ENCODE data around the gene PAX6. TPM values are rescaled to one million over a fixed set of nuclear protein-coding genes. Genes with fewer than 3 reads are reported as not detected.

PAX6 gene
- total RNA-seq = under 1 TPM in 1 of 2 donors, not detected in 1; 0.68 TPM

DNA sequence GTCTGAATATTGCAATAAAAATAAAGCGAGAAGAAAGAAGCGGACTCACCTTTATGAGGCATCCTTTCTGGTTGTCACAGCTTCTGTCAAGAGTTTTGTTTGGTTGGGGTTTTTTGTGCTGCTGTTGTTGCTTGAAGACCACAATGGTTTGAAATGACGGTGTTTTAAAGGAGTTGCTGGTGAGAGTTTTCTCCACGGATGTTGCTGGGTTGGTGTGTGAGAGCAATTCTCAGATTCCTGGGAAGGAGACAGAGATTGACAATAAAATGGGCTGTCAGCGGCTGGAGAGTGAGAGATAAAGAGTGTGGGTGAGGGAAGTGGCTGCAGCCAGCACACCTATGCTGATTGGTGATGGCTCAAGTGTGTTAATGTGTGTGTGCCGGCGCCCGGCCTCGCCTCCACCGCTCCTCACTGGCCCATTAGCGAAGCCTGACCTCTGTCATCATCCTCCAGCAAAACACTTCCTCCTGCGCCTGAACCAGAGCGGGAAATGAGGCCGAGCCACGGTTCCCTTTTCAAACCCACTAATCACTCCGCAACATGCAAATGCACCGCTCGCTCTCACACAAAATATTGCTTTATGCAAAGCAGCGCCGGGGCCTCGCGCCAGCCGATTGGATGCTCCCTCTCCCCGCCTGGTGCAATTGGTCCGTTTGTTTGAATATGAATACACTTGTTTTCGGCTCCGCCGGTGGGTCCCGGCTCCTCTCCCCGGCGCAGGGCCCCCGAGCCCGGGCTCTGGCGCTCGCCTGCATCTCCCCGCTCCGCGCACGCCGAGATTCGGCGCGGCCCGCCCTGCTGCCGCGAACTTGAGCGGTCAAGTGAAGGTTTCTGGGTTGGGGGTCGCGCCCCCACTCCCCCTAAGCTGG, at the start of gene PAX6:
PAX6 (minus strand) TSS at position 544 of the 869 bp plus-strand sequence. CDS start 4,911 bp downstream, outside the sequence.
- no peak for DNase-seq (ENCODE audit: low spot score)
- Histone ChIP-seq H3K4me1 (ENCODE audit: control insufficient read depth in 1 of 2, low read depth in 2 of 2) (peaks cover 47 to 66% of the 10 kb centered on the region in 2 donors), H3K4me3 (peak within 1 kb of the TSS; percentile 75), H3K27ac (no peak within 1 kb of the TSS), H3K27me3 (replicated peaks; ENCODE audit: insufficient read depth) (peaks cover 25% of the 10 kb centered on the region), H3K36me3 (no peaks in the 10 kb centered on the region), H3K9me3 (no peaks in the 10 kb centered on the region)
- no peak for ATAC-seq (ENCODE audit: insufficient number of reproducible peaks, low FRiP score, low read depth)
- TF ChIP-seq, protein P1, sequence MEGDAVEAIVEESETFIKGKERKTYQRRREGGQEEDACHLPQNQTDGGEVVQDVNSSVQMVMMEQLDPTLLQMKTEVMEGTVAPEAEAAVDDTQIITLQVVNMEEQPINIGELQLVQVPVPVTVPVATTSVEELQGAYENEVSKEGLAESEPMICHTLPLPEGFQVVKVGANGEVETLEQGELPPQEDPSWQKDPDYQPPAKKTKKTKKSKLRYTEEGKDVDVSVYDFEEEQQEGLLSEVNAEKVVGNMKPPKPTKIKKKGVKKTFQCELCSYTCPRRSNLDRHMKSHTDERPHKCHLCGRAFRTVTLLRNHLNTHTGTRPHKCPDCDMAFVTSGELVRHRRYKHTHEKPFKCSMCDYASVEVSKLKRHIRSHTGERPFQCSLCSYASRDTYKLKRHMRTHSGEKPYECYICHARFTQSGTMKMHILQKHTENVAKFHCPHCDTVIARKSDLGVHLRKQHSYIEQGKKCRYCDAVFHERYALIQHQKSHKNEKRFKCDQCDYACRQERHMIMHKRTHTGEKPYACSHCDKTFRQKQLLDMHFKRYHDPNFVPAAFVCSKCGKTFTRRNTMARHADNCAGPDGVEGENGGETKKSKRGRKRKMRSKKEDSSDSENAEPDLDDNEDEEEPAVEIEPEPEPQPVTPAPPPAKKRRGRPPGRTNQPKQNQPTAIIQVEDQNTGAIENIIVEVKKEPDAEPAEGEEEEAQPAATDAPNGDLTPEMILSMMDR (IDR thresholded peaks at IDR 0.05) = no peak

DNA sequence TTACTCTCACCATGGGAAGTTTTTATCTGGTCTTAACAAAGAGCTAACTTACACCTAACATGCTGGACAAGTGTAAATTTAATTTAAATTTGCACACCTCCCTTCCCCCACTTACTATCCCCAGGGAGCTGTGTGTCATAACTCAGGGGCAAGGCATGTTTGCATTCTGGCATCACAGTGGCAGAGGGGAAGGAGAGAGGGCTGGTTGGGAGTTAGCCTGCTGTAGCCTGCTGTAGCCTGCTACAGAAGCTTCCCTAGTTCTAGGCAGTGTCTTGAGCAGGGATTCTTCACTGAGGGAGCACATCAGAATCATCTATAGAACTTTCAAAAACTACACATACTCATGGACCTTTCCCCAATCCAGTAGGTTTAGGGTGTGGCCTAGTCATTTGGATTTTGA, 49.3 kb upstream of the PAX6 start:
- no peaks in the 10 kb centered on the region for H3K36me3 ChIP-seq
- no peaks in the 10 kb centered on the region for H3K4me1 ChIP-seq (ENCODE audit: control insufficient read depth in 1 of 2, low read depth in 2 of 2)
- ATAC-seq (ENCODE audit: insufficient number of reproducible peaks, low FRiP score, low read depth) = no peak
- no peaks in the 10 kb centered on the region for H3K27me3 ChIP-seq (replicated peaks; ENCODE audit: insufficient read depth)
- H3K4me3 ChIP-seq = no peak overlapping the region
- DNase-seq (ENCODE audit: low spot score) = no peak
- no peak overlapping the region for H3K27ac ChIP-seq
- TF ChIP-seq, protein P1 (IDR thresholded peaks at IDR 0.05) = no peak
- H3K9me3 ChIP-seq = no peaks in the 10 kb centered on the region

DNA sequence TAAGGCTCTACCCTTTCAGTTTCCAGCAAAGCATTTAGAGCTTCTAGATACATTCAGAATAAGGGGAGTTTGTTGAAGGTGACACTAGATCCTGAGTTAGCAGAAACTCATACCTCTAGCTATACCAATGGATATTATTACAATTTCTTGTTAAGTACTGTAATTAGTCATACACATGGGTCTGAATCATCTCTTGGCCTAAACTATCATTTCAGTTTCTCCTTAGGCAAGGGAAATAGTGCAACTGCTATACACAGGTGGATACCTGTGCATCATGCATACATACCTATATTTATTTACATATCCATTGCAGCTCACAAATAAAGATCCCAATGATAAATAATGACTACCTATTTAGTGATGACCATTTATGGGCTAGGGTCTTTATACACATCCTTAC, 45.1 kb upstream of the PAX6 start:
- ATAC-seq (ENCODE audit: insufficient number of reproducible peaks, low FRiP score, low read depth) (no peak), DNase-seq (ENCODE audit: low spot score) (no peak)
- Histone ChIP-seq H3K36me3 (no peaks in the 10 kb centered on the region), H3K27ac (no peak overlapping the region), H3K27me3 (replicated peaks; ENCODE audit: insufficient read depth) (no peaks in the 10 kb centered on the region), H3K4me1 (ENCODE audit: control insufficient read depth in 1 of 2, low read depth in 2 of 2) (no peaks in the 10 kb centered on the region), H3K4me3 (no peak overlapping the region), H3K9me3 (no peaks in the 10 kb centered on the region)
- TF ChIP-seq, protein P1 (IDR thresholded peaks at IDR 0.05) = no peak

DNA sequence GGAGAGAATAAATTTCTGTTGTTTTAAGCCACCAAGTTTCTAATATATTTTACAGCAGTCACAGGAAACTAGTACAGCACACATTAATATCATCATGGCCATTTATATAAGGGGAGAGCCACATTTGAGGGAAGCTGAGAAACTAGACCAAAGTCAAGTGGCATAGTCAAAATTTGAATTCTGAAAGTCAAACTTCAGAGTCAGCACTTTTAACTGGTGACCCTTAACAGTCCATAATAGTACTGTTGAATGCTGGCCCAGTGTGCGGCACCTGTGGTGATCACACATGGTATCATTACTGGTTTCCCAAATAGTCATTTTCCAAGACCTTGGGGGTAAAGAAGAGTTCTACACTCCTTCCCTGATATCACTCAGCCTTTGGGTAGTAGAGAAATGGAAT, 44.3 kb upstream of the PAX6 start:
- ATAC-seq (ENCODE audit: insufficient number of reproducible peaks, low FRiP score, low read depth) = no peak
- DNase-seq (ENCODE audit: low spot score) = no peak
- Histone ChIP-seq H3K4me3 (no peak overlapping the region), H3K27me3 (replicated peaks; ENCODE audit: insufficient read depth) (no peaks in the 10 kb centered on the region), H3K4me1 (ENCODE audit: control insufficient read depth in 1 of 2, low read depth in 2 of 2) (no peaks in the 10 kb centered on the region), H3K36me3 (no peaks in the 10 kb centered on the region), H3K27ac (no peak overlapping the region), H3K9me3 (no peaks in the 10 kb centered on the region)
- TF ChIP-seq, protein P1 (IDR thresholded peaks at IDR 0.05) = no peak

DNA sequence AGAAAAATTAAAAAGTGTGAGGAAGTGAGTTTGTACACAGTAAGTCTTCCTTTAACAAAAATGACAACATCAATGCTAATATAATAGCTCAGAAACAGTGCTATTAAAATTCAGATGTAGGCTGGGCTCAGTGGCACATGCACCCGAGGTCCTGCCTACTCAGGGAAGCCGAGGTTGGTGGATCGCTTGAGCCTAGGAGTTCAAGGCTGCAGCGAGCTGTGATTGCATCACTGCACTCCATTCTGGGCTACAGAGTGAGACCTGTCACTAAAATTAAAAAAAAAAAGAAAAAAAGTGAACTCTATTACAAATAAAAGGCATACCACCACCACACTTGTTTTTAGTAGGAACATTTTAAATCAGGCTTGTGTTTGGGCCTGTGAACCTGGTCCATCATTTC, 39.2 kb upstream of the PAX6 start:
- Histone ChIP-seq H3K27ac (no peak overlapping the region), H3K27me3 (replicated peaks; ENCODE audit: insufficient read depth) (no peaks in the 10 kb centered on the region), H3K4me1 (ENCODE audit: control insufficient read depth in 1 of 2, low read depth in 2 of 2) (no peaks in the 10 kb centered on the region), H3K9me3 (no peaks in the 10 kb centered on the region), H3K4me3 (no peak overlapping the region), H3K36me3 (no peaks in the 10 kb centered on the region)
- ATAC-seq (ENCODE audit: insufficient number of reproducible peaks, low FRiP score, low read depth) (no peak), DNase-seq (ENCODE audit: low spot score) (no peak)
- TF ChIP-seq, protein P1 (IDR thresholded peaks at IDR 0.05) = no peak
